HCT116 (cell line): Measurements from ENCODE around the gene CAMSAP1. TPM values are rescaled to one million over a fixed set of nuclear protein-coding genes. Genes with fewer than 3 reads are reported as not detected.

Source experiments
- ATAC-seq: fragments of 200-7000 bp; cut with Tn5 transposase; 2 replicates; pipeline ENCODE4 v1.9.1; 2020; ENCODE audit warnings: mild to moderate bottlenecking, moderate library complexity
- BruUV-seq: library from RNA; stranded (reverse); fragments of 400-500 nt; replicated peaks from 2 replicates; lab custom pipeline; 2021; lab: Mats Ljungman, UMichigan
- CTCF ChIA-PET: fragments of 300-600 bp; sonication (Branson Sonifier 250); formaldehyde crosslinking; loops from one replicate; lab custom pipeline; 2021; ENCODE audit warnings: antibody characterized with exemption; lab: Charles Lee
- POLR2A ChIA-PET: fragments of 300-600, 350-600 bp; sonication (Branson Sonifier 250); formaldehyde crosslinking; loops from one replicate; lab custom pipeline; 2021; ENCODE audit warnings: antibody characterized with exemption; lab: Charles Lee
- RAD21 ChIA-PET, 2 experiments: fragments of 300-600 bp; sonication (Branson Sonifier 250); formaldehyde crosslinking; loops; one replicate each; lab custom pipeline; 2023; ENCODE audit warnings: low total read pairs in 2 of 2; ENCODE audit not compliant: uncharacterized antibody in 2 of 2, unreplicated experiment in 2 of 2, low non-redundant PET in 1 of 2; lab: Charles Lee
- DNase-seq: peaks from one replicate; pipeline ENCODE4 v3.0.0-alpha.2; 2010; ENCODE audit warnings: low read depth, low spot score
- H2AFZ ChIP-seq: fragments of 200-600 bp; shearing (Covaris generic), sonication (generic); 2 replicates; pipeline ENCODE4 v1.6.1; 2017; ENCODE audit warnings: low read depth, mixed run types, mixed read lengths, antibody characterized with exemption, low read length; ENCODE audit not compliant: poor library complexity, severe bottlenecking
- H3K27ac ChIP-seq: 2 replicates; pipeline ENCODE4 v1.5.1; 2012; ENCODE audit warnings: low read depth, low read length
- H3K27me3 ChIP-seq: fragments of 200-600 bp; sonication (generic); 2 replicates; pipeline ENCODE4 v1.6.1; 2016; ENCODE audit warnings: mixed run types, low read length, mixed read lengths; ENCODE audit not compliant: insufficient read depth
- H3K36me3 ChIP-seq, 2 experiments: fragments of 200-500 bp in 1 of 2; fragments of 200-600 bp in 1 of 2; sonication (Bioruptor generic) in 1 of 2; sonication (generic) in 1 of 2; 2 replicates each; pipeline versions ENCODE4 v1.5.1 to v1.6.1; 2014 to 2016; ENCODE audit warnings: low read length in 2 of 2, inconsistent platforms in 1 of 2, mixed read lengths in 1 of 2, mixed run types in 1 of 2; ENCODE audit not compliant: insufficient read depth in 2 of 2, control insufficient read depth in 1 of 2
- H3K4me1 ChIP-seq, 2 experiments: fragments of 200-600 bp in 1 of 2; sonication (generic) in 1 of 2; 2 replicates each; pipeline versions ENCODE4 v1.5.1 to v1.6.1; 2012 to 2017; ENCODE audit warnings: low read length in 2 of 2, inconsistent platforms in 1 of 2, mild to moderate bottlenecking in 1 of 2, mixed read lengths in 1 of 2, mixed run types in 1 of 2, moderate library complexity in 1 of 2; ENCODE audit not compliant: insufficient read depth in 2 of 2, control insufficient read depth in 1 of 2
- H3K4me2 ChIP-seq: fragments of 200-600 bp; sonication (generic); 2 replicates; pipeline ENCODE4 v1.6.1; 2017; ENCODE audit warnings: mixed run types, low read length, mixed read lengths
- H3K4me3 ChIP-seq, 2 experiments: fragments of 200-600 bp in 1 of 2; sonication (generic) in 1 of 2; replicated peaks in 1 of 2; 2 replicates each; pipeline ENCODE4 v1.5.1; 2011 to 2016; ENCODE audit warnings: low read length in 2 of 2, control low read depth in 1 of 2, low read depth in 1 of 2, mild to moderate bottlenecking in 1 of 2, mixed read lengths in 1 of 2, mixed run types in 1 of 2
- H3K79me2 ChIP-seq: fragments of 200-600 bp; sonication (generic); 2 replicates; pipeline ENCODE4 v1.6.1; 2017; ENCODE audit warnings: mild to moderate bottlenecking, mixed run types, low read length, moderate library complexity, mixed read lengths; ENCODE audit not compliant: insufficient read depth
- H3K9ac ChIP-seq: fragments of 200-600 bp; sonication (generic); 2 replicates; pipeline ENCODE4 v1.6.1; 2016; ENCODE audit warnings: low read length, mixed read lengths
- H3K9me2 ChIP-seq: fragments of 200-600 bp; sonication (generic), shearing (Covaris generic); 2 replicates; pipeline ENCODE4 v1.6.1; 2017; ENCODE audit warnings: mixed run types, mild to moderate bottlenecking, moderate library complexity; ENCODE audit not compliant: insufficient read depth
- H3K9me3 ChIP-seq, 2 experiments: fragments of 200-500 bp in 1 of 2; fragments of 200-600 bp in 1 of 2; sonication (Bioruptor generic) in 1 of 2; sonication (generic) in 1 of 2; 2 replicates each; pipeline ENCODE4 v1.6.1; 2014 to 2017; ENCODE audit warnings: low read length in 2 of 2, mixed read lengths in 2 of 2, inconsistent platforms in 1 of 2, low read depth in 1 of 2, mild to moderate bottlenecking in 1 of 2, mixed run types in 1 of 2, moderate library complexity in 1 of 2; ENCODE audit not compliant: control insufficient read depth in 1 of 2, insufficient read depth in 1 of 2
- H4K20me1 ChIP-seq: fragments of 200-600 bp; sonication (generic), shearing (Covaris generic); 2 replicates; pipeline ENCODE4 v1.6.1; 2017; ENCODE audit warnings: mixed run types, mild to moderate bottlenecking, moderate library complexity; ENCODE audit not compliant: insufficient read depth
- CTCF ChIP-seq, 3 experiments: fragments of 200-600 bp in 1 of 3; sonication (generic) in 1 of 3; IDR thresholded peaks in 2 of 3; conservative IDR thresholded peaks in 1 of 3; 2 replicates each; pipeline ENCODE4 v1.5.1; 2012 to 2017; ENCODE audit warnings: low read depth in 2 of 3, low read length in 2 of 3, antibody characterized with exemption in 1 of 3, borderline replicate concordance in 1 of 3, control low read depth in 1 of 3, mild to moderate bottlenecking in 1 of 3, mixed read lengths in 1 of 3, mixed run types in 1 of 3, moderate library complexity in 1 of 3; ENCODE audit not compliant: insufficient read depth in 1 of 3
- EGR1 ChIP-seq: IDR thresholded peaks from 2 replicates; pipeline ENCODE4 v1.6.1; 2012; ENCODE audit warnings: low read depth
- ELF1 ChIP-seq: IDR thresholded peaks from 2 replicates; pipeline ENCODE4 v1.6.1; 2012; ENCODE audit warnings: low read depth, borderline replicate concordance
- JUND ChIP-seq: IDR thresholded peaks from 2 replicates; pipeline ENCODE4 v1.6.1; 2012
- MAX ChIP-seq: IDR thresholded peaks from 2 replicates; pipeline ENCODE4 v1.6.1; 2012
- ZNF274 ChIP-seq: fragments of 200-500 bp; sonication (Bioruptor generic); IDR thresholded peaks from 2 replicates; pipeline ENCODE4 v1.6.1; 2014; ENCODE audit warnings: mild to moderate bottlenecking, low read depth, low read length, inconsistent platforms
- intact Hi-C: fragments of 100-400 bp; cut with micrococcal nuclease; formaldehyde crosslinking; loops from 2 replicates; pipeline ENCODE4 v1.10.0; 2022
- total RNA-seq: library from RNA; stranded (reverse); gene quantifications from one replicate; pipeline ENCODE4 v1.2.1, GENCODE V29; 2021; ENCODE audit not compliant: unreplicated experiment

The CAMSAP1 gene
- total RNA-seq, 1 experiment from 2014 or later, result 33.1 TPM

GRCh38 chr9:135827866-135828580 is 79.3 kb downstream of the CAMSAP1 start:
- Histone ChIP-seq H3K9ac (no peak overlapping the region), H2AFZ (no peak overlapping the region), H3K79me2 (peaks cover 55% of the 10 kb centered on the region), H3K27me3 (no peaks in the 10 kb centered on the region), H3K27ac (no peak overlapping the region), H3K9me3 (no peaks in the 10 kb centered on the region), H4K20me1 (0 out of 2 replicates have a peak, but pooled peaks cover 3% of the 10 kb centered on the region), H3K4me3 (no peak overlapping the region), H3K9me2 (no peaks in the 10 kb centered on the region), H3K4me2 (no peak overlapping the region), H3K36me3 (peaks cover 8 to 14% of the 10 kb centered on the region in 2 experiments), H3K4me1 (no peaks in the 10 kb centered on the region)
- intact Hi-C loops, result no loop called here
- ChIA-PET RAD21 (no interaction called here), POLR2A (no interaction called here), CTCF (no interaction called here)
- ATAC-seq (no peak), DNase-seq (no peak)
- TF ChIP-seq ZNF274, result no peak
- TF ChIP-seq JUND, result no peak
- TF ChIP-seq MAX, result no peak
- no peak for TF ChIP-seq CTCF (IDR thresholded peaks at IDR 0.05 in 2 of 3, conservative IDR thresholded peaks at IDR 0.05 in 1 of 3; ENCODE audit: borderline replicate concordance in 1 of 3, insufficient read depth in 1 of 3, low read depth in 2 of 3, low read length in 2 of 3)
- no peak for TF ChIP-seq EGR1
- BruUV-seq, result no TSS peak

- RAD21 ChIA-PET, result no interaction called here
- H3K79me2 ChIP-seq, result peaks cover 53% of the 10 kb centered on the region
- no peak for DNase-seq
Measured at GRCh38 chr9:135827301-135827700, 80.0 kb downstream of the CAMSAP1 start.

More at GRCh38 chr9:135827301-135827700, 80.0 kb downstream of the CAMSAP1 start:
- Histone ChIP-seq H3K36me3 (peaks cover 9 to 21% of the 10 kb centered on the region in 2 experiments), H3K9me3 (no peaks in the 10 kb centered on the region), H2AFZ (no peak overlapping the region), H3K9me2 (no peaks in the 10 kb centered on the region), H3K4me1 (no peaks in the 10 kb centered on the region), H3K9ac (no peak overlapping the region), H4K20me1 (no peaks in the 10 kb centered on the region), H3K27me3 (no peaks in the 10 kb centered on the region), H3K4me3 (no peak overlapping the region), H3K27ac (no peak overlapping the region), H3K4me2 (no peak overlapping the region)
- TF ChIP-seq ELF1 (no peak), EGR1 (no peak)
- BruUV-seq, result no TSS peak
- ChIA-PET POLR2A (no interaction called here), CTCF (no interaction called here)
- ATAC-seq, result no peak
- intact Hi-C loops, result no loop called here
